ENCODE data around the gene CYP4F2.
"Not testable (repeated sequence)": the region's sequence is repeated elsewhere in the genome, so short reads cannot be mapped to it uniquely, and the experiment has no call there.

CYP4F2 gene

GRCh38 chr19:15859187-15859586 lies 38.7 kb downstream of the CYP4F2 start:
- DNase-seq (ENCODE audit: low read depth in 3 of 3, low spot score in 1 of 3) = no peak

GRCh38 chr19:15850385-15850784 lies 47.5 kb downstream of the CYP4F2 start:
- DNase-seq (ENCODE audit: low read depth in 3 of 3, low spot score in 1 of 3) = no peak

- DNase-seq (ENCODE audit: low read depth in 3 of 3, low spot score in 1 of 3) = no peak
Observed at GRCh38 chr19:15846923-15847322, 51.0 kb downstream of the CYP4F2 start.

- not testable (repeated sequence) for DNase-seq (ENCODE audit: low read depth in 3 of 3, low spot score in 1 of 3)
Observed at GRCh38 chr19:15843894-15844222, 54.0 kb downstream of the CYP4F2 start.

GRCh38 chr19:15843203-15843893 lies 54.5 kb downstream of the CYP4F2 start:
- DNase-seq (ENCODE audit: low read depth in 3 of 3, low spot score in 1 of 3) = no peak

- no peak for DNase-seq (ENCODE audit: low read depth in 3 of 3, low spot score in 1 of 3)
Observed at GRCh38 chr19:15841875-15842569, 55.9 kb downstream of the CYP4F2 start.

- DNase-seq (ENCODE audit: low read depth in 3 of 3, low spot score in 1 of 3) = no peak
Observed at GRCh38 chr19:15840833-15841232, 57.0 kb downstream of the CYP4F2 start.

GRCh38 chr19:15839888-15840287 lies 58.0 kb downstream of the CYP4F2 start:
- not testable (repeated sequence) for DNase-seq (ENCODE audit: low read depth in 3 of 3, low spot score in 1 of 3)

- no peak for DNase-seq (ENCODE audit: low read depth in 3 of 3, low spot score in 1 of 3)
Observed at GRCh38 chr19:15838351-15838750, 59.5 kb downstream of the CYP4F2 start.

- DNase-seq (ENCODE audit: low read depth in 3 of 3, low spot score in 1 of 3) = no peak
Observed at GRCh38 chr19:15837221-15837731, 60.6 kb downstream of the CYP4F2 start.

GRCh38 chr19:15836330-15837220 lies 61.3 kb downstream of the CYP4F2 start:
- peak; percentile 86 to 90 (median 87) for DNase-seq (ENCODE audit: low read depth in 3 of 3, low spot score in 1 of 3)

GRCh38 chr19:15835565-15836329 lies 62.1 kb downstream of the CYP4F2 start:
- peak in 2 of 3 donors; percentile 34 to 42 for DNase-seq (ENCODE audit: low read depth in 3 of 3, low spot score in 1 of 3)

GRCh38 chr19:15834232-15834631 lies 63.6 kb downstream of the CYP4F2 start:
- DNase-seq (ENCODE audit: low read depth in 3 of 3, low spot score in 1 of 3) = not testable (repeated sequence)

- no peak for DNase-seq (ENCODE audit: low read depth in 3 of 3, low spot score in 1 of 3)
Observed at GRCh38 chr19:15831626-15832025, 66.2 kb downstream of the CYP4F2 start.

GRCh38 chr19:15829786-15830185 lies 68.1 kb downstream of the CYP4F2 start:
- no peak for DNase-seq (ENCODE audit: low read depth in 3 of 3, low spot score in 1 of 3)

- DNase-seq (ENCODE audit: low read depth in 3 of 3, low spot score in 1 of 3) = no peak
Observed at GRCh38 chr19:15829306-15829698, 68.6 kb downstream of the CYP4F2 start.

- not testable (repeated sequence) for DNase-seq (ENCODE audit: low read depth in 3 of 3, low spot score in 1 of 3)
Observed at GRCh38 chr19:15828611-15829305, 69.1 kb downstream of the CYP4F2 start.

GRCh38 chr19:15828121-15828610 lies 69.7 kb downstream of the CYP4F2 start:
- no peak for DNase-seq (ENCODE audit: low read depth in 3 of 3, low spot score in 1 of 3)

Data from stimulated activated CD4-positive, alpha-beta T cell treated with anti-CD3 and anti-CD28 coated beads, TNF-alpha, amount 100 ng/mL, for 1 hour (primary cell).